ENCODE results near the gene SH2B2.

DNA sequence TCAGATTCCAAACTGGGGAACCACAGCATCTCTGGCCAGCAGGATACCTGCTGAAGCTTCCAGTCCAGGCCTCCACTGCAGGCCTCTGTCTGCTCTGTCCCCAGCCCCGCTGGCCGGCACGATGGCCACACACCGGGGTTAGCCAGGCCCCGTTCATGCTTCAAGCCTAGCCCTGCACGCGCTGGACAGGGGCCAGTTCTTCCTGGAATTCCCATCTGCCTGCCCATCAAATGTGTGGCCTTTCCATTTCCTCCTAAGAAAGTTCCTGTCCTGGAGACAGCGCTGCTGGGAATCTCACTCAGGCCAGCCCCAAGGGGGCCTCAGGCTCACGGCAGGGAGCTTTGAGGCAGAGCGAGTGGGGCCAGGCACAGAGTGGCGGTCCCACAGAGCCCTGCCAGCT lies 18.0 kb downstream of the SH2B2 start:
- TF ChIP-seq, protein P1, sequence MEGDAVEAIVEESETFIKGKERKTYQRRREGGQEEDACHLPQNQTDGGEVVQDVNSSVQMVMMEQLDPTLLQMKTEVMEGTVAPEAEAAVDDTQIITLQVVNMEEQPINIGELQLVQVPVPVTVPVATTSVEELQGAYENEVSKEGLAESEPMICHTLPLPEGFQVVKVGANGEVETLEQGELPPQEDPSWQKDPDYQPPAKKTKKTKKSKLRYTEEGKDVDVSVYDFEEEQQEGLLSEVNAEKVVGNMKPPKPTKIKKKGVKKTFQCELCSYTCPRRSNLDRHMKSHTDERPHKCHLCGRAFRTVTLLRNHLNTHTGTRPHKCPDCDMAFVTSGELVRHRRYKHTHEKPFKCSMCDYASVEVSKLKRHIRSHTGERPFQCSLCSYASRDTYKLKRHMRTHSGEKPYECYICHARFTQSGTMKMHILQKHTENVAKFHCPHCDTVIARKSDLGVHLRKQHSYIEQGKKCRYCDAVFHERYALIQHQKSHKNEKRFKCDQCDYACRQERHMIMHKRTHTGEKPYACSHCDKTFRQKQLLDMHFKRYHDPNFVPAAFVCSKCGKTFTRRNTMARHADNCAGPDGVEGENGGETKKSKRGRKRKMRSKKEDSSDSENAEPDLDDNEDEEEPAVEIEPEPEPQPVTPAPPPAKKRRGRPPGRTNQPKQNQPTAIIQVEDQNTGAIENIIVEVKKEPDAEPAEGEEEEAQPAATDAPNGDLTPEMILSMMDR (IDR thresholded peaks at IDR 0.05): no peak
- TF ChIP-seq POLR2A (IDR thresholded peaks at IDR 0.05): no peak
- no peak for TF ChIP-seq POLR2AphosphoS5 (IDR thresholded peaks at IDR 0.05; ENCODE audit: insufficient read depth in 1 of 2, low read depth in 1 of 2)
